Skin epidermis (tissue), 12 donors: Measurements from ENCODE around the gene TP53I13.
A peak's percentile ranks its signal among the peaks of the same experiment; 100 is the strongest.
"Not testable (repeated sequence)": the region's sequence is repeated elsewhere in the genome, so short reads cannot be mapped to it uniquely, and the experiment has no call there.

ENCODE experiments used
- H3K27ac ChIP-seq, 21 experiments: fragments of 200-600 bp; sonication (generic) in 11 of 21; one replicate each; pipeline ENCODE4 v1.5.0; 2020; ENCODE audit warnings: mild to moderate bottlenecking in 3 of 21, inconsistent platforms in 2 of 21, moderate library complexity in 2 of 21
- H3K4me3 ChIP-seq, 7 experiments: fragments of 200-600 bp; sonication (generic) in 2 of 7; one replicate each; pipeline ENCODE4 v1.5.0; 2020; ENCODE audit warnings: inconsistent platforms in 2 of 7, mild to moderate bottlenecking in 2 of 7, moderate library complexity in 1 of 7

TP53I13 gene

GRCh38 chr17:29568331-29569244, at the start of gene TP53I13:
TP53I13 (plus strand) TSS chr17:29568701; CDS start chr17:29568759, 58 bp downstream.
- H3K27ac ChIP-seq, result peak within 1 kb of the TSS; percentile 68 to 92 (median 86)
- peak within 1 kb of the TSS; percentile 41 to 77 (median 66) for H3K4me3 ChIP-seq

GRCh38 chr17:29524692-29525091, 43.8 kb upstream of the TP53I13 start:
- H3K27ac ChIP-seq, result no peak overlapping the region
- H3K4me3 ChIP-seq, result no peak overlapping the region

- Histone ChIP-seq H3K27ac (no peak overlapping the region), H3K4me3 (no peak overlapping the region)
These were observed 42.2 kb upstream of the TP53I13 start for GRCh38 chr17:29526322-29526721.

GRCh38 chr17:29533976-29534375, 34.5 kb upstream of the TP53I13 start:
- Histone ChIP-seq H3K4me3 (no peak overlapping the region), H3K27ac (no peak overlapping the region)

GRCh38 chr17:29544066-29544465, 24.4 kb upstream of the TP53I13 start:
- Histone ChIP-seq H3K4me3 (no peak overlapping the region), H3K27ac (no peak overlapping the region)

- no peak overlapping the region for H3K27ac ChIP-seq
- H3K4me3 ChIP-seq, result no peak overlapping the region
These were observed 22.4 kb upstream of the TP53I13 start for GRCh38 chr17:29546085-29546484.

GRCh38 chr17:29546830-29547229, 21.7 kb upstream of the TP53I13 start:
- Histone ChIP-seq H3K27ac (no peak overlapping the region), H3K4me3 (no peak overlapping the region)

- no peak overlapping the region for H3K4me3 ChIP-seq
- H3K27ac ChIP-seq, result no peak overlapping the region
These were observed 19.2 kb upstream of the TP53I13 start for GRCh38 chr17:29549177-29549923.

- H3K4me3 ChIP-seq, result no peak overlapping the region
- no peak overlapping the region for H3K27ac ChIP-seq
These were observed 12.7 kb upstream of the TP53I13 start for GRCh38 chr17:29555840-29556239.

- H3K4me3 ChIP-seq, result no peak overlapping the region
- H3K27ac ChIP-seq, result no peak overlapping the region
These were observed 11.3 kb upstream of the TP53I13 start for GRCh38 chr17:29557085-29557738.

GRCh38 chr17:29557739-29558116, 10.8 kb upstream of the TP53I13 start:
- H3K27ac ChIP-seq, result no peak overlapping the region
- no peak overlapping the region for H3K4me3 ChIP-seq

GRCh38 chr17:29558139-29558538, 10.4 kb upstream of the TP53I13 start:
- H3K4me3 ChIP-seq, H3K27ac ChIP-seq: not testable (repeated sequence)

GRCh38 chr17:29559640-29560039, 8.9 kb upstream of the TP53I13 start:
- Histone ChIP-seq H3K27ac (peak overlapping the region in 3 of 21 experiments; percentile 3 to 27 (median 8)), H3K4me3 (no peak overlapping the region)

- H3K4me3 ChIP-seq, result no peak overlapping the region
- H3K27ac ChIP-seq, result peak overlapping the region in 4 of 21 experiments; percentile 3 to 27 (median 8)
These were observed 8.2 kb upstream of the TP53I13 start for GRCh38 chr17:29560316-29560715.

- peak overlapping the region in 9 of 21 experiments; percentile 11 to 61 (median 29) for H3K27ac ChIP-seq
- no peak overlapping the region for H3K4me3 ChIP-seq
These were observed 6.7 kb upstream of the TP53I13 start for GRCh38 chr17:29561554-29562517.

- Histone ChIP-seq H3K27ac (peak overlapping the region in 4 of 21 experiments; percentile 8 to 43 (median 28)), H3K4me3 (no peak overlapping the region)
These were observed 5.9 kb upstream of the TP53I13 start for GRCh38 chr17:29562615-29563014.

GRCh38 chr17:29563816-29564215, 4.7 kb upstream of the TP53I13 start:
- Histone ChIP-seq H3K4me3 (no peak overlapping the region), H3K27ac (no peak overlapping the region)

GRCh38 chr17:29565643-29566472, 2.6 kb upstream of the TP53I13 start:
- peak overlapping the region; percentile 41 to 77 (median 66) for H3K4me3 ChIP-seq
- H3K27ac ChIP-seq, result peak overlapping the region in 16 of 21 experiments; percentile 36 to 92 (median 80)
